H1 (cell line): ENCODE results near the gene KCNC3. TPM values are rescaled to one million over a fixed set of nuclear protein-coding genes. Genes with fewer than 3 reads are reported as not detected.

Source experiments
- CTCF ChIA-PET: fragments of 300-600 bp; sonication (Branson Sonifier 250); formaldehyde crosslinking; loops from one replicate; lab custom pipeline; 2021; ENCODE audit not compliant: partially characterized antibody; lab: Charles Lee
- POLR2A ChIA-PET: fragments of 300-600 bp; sonication (Branson Sonifier 250); formaldehyde crosslinking; loops from one replicate; lab custom pipeline; 2021; ENCODE audit warnings: inconsistent platforms; ENCODE audit not compliant: partially characterized antibody; lab: Charles Lee
- DNase-seq, 2 experiments: peaks; one replicate each; pipeline versions ENCODE4 v3.0.0 to v3.0.0-alpha.2; 2010 to 2022; ENCODE audit warnings: low spot score in 2 of 2, low read depth in 1 of 2, mixed read lengths in 1 of 2
- FAIRE-seq: peaks from 2 replicates; lab custom pipeline; 2011; peaks lifted over from hg19 to GRCh38; lab: Jason Lieb, UNC
- H2AFZ ChIP-seq: 2 replicates; pipeline ENCODE4 v1.8.1; 2012; ENCODE audit warnings: low read length, inconsistent platforms
- H2AK5ac ChIP-seq: 2 replicates; pipeline ENCODE4 v1.6.1; 2013; ENCODE audit warnings: low read depth, low read length
- H2BK120ac ChIP-seq: replicated peaks from 2 replicates; pipeline ENCODE3; 2013; ENCODE audit warnings: low read depth, low read length, inconsistent platforms
- H2BK12ac ChIP-seq: 2 replicates; pipeline ENCODE4 v1.6.1; 2013; ENCODE audit warnings: low read depth, low read length
- H2BK15ac ChIP-seq: 2 replicates; pipeline ENCODE4 v1.6.1; 2013; ENCODE audit warnings: low read length
- H2BK20ac ChIP-seq: 2 replicates; pipeline ENCODE4 v1.6.1; 2013; ENCODE audit warnings: low read length
- H2BK5ac ChIP-seq: 2 replicates; pipeline ENCODE4 v1.6.1; 2013; ENCODE audit warnings: low read depth, low read length
- H3K14ac ChIP-seq: 2 replicates; pipeline ENCODE4 v1.6.1; 2013; ENCODE audit warnings: inconsistent platforms; ENCODE audit not compliant: insufficient read length
- H3K18ac ChIP-seq: 2 replicates; pipeline ENCODE4 v1.6.1; 2013; ENCODE audit warnings: low read length; ENCODE audit errors: extremely low read depth
- H3K23ac ChIP-seq: 2 replicates; pipeline ENCODE4 v1.6.1; 2013; ENCODE audit warnings: inconsistent platforms; ENCODE audit not compliant: insufficient read length
- H3K23me2 ChIP-seq: 2 replicates; pipeline ENCODE4 v1.6.1; 2013; ENCODE audit warnings: low read depth, low read length
- H3K27ac ChIP-seq: 2 replicates; pipeline ENCODE4 v1.6.1; 2011; ENCODE audit warnings: low read depth, low read length, inconsistent platforms
- H3K27me3 ChIP-seq, 4 experiments: replicated peaks in 1 of 4; 1 replicate in 1 of 4; 2 replicates in 3 of 4; pipeline versions ENCODE4 v1.6.1 to v1.8.1; 2011 to 2013; ENCODE audit warnings: low read length in 3 of 4, mild to moderate bottlenecking in 3 of 4, inconsistent platforms in 2 of 4, mixed read lengths in 2 of 4, moderate library complexity in 1 of 4; ENCODE audit not compliant: control insufficient read depth in 3 of 4, insufficient read depth in 3 of 4; ENCODE audit errors: extremely low read depth in 1 of 4
- H3K36me3 ChIP-seq, 4 experiments: 2 replicates each; pipeline versions ENCODE4 v1.6.1 to v1.8.1; 2011 to 2013; ENCODE audit warnings: mild to moderate bottlenecking in 4 of 4, low read length in 3 of 4, moderate library complexity in 2 of 4, control low read depth in 1 of 4, inconsistent platforms in 1 of 4; ENCODE audit not compliant: insufficient read depth in 4 of 4, control insufficient read depth in 2 of 4
- H3K4ac ChIP-seq: replicated peaks from 2 replicates; pipeline ENCODE3; 2013; ENCODE audit warnings: low read length, low read depth, mixed read lengths, inconsistent platforms; ENCODE audit not compliant: insufficient read length
- H3K4me1 ChIP-seq, 4 experiments: replicated peaks in 1 of 4; 1 replicate in 1 of 4; 2 replicates in 3 of 4; pipeline versions ENCODE4 v1.6.1 to v1.8.1; 2011 to 2013; ENCODE audit warnings: low read length in 3 of 4, inconsistent platforms in 2 of 4, mixed read lengths in 1 of 4; ENCODE audit not compliant: insufficient read depth in 4 of 4, control insufficient read depth in 3 of 4
- H3K4me2 ChIP-seq, 2 experiments: 2 replicates each; pipeline versions ENCODE4 v1.6.1 to v1.8.1; 2011 to 2013; ENCODE audit warnings: low read depth in 2 of 2, low read length in 2 of 2, control low read depth in 1 of 2, inconsistent platforms in 1 of 2, mild to moderate bottlenecking in 1 of 2; ENCODE audit not compliant: insufficient read depth in 1 of 2
- H3K4me3 ChIP-seq, 4 experiments: fragments of 200-600, 300-600 bp in 1 of 4; sonication (generic), shearing (Covaris generic), sonication (Bioruptor Twin) in 1 of 4; 2 replicates each; pipeline versions ENCODE4 v1.5.1 to v1.8.1; 2011 to 2016; ENCODE audit warnings: low read length in 4 of 4, low read depth in 3 of 4, control low read depth in 2 of 4, inconsistent platforms in 2 of 4, mild to moderate bottlenecking in 2 of 4, mixed read lengths in 1 of 4, moderate library complexity in 1 of 4; ENCODE audit not compliant: insufficient read depth in 2 of 4; ENCODE audit errors: extremely low read depth in 1 of 4
- H3K56ac ChIP-seq: replicated peaks from 2 replicates; pipeline ENCODE3; 2013; ENCODE audit warnings: low read depth, mild to moderate bottlenecking, mixed read lengths, low read length, inconsistent platforms; ENCODE audit not compliant: insufficient read length
- H3K79me1 ChIP-seq: 2 replicates; pipeline ENCODE4 v1.6.1; 2013; ENCODE audit warnings: low read depth, low read length, control low read depth
- H3K79me2 ChIP-seq, 2 experiments: 2 replicates each; pipeline versions ENCODE4 v1.6.1 to v1.8.1; 2012 to 2013; ENCODE audit warnings: low read length in 2 of 2, mild to moderate bottlenecking in 2 of 2, inconsistent platforms in 1 of 2; ENCODE audit not compliant: insufficient read depth in 2 of 2, control insufficient read depth in 1 of 2
- H3K9ac ChIP-seq, 4 experiments: replicated peaks in 1 of 4; 1 replicate in 1 of 4; 2 replicates in 3 of 4; pipeline versions ENCODE4 v1.6.1 to v1.8.1; 2011 to 2013; ENCODE audit warnings: low read depth in 3 of 4, low read length in 3 of 4, control low read depth in 2 of 4, mild to moderate bottlenecking in 2 of 4, moderate library complexity in 2 of 4, inconsistent platforms in 1 of 4; ENCODE audit errors: extremely low read depth in 1 of 4
- H3K9me3 ChIP-seq, 2 experiments: 2 replicates each; pipeline versions ENCODE4 v1.6.1 to v1.8.1; 2012 to 2013; ENCODE audit warnings: mild to moderate bottlenecking in 2 of 2, moderate library complexity in 2 of 2, control low read depth in 1 of 2, inconsistent platforms in 1 of 2, low read depth in 1 of 2, low read length in 1 of 2, mixed read lengths in 1 of 2; ENCODE audit not compliant: insufficient read depth in 2 of 2
- H4K20me1 ChIP-seq, 2 experiments: replicated peaks in 1 of 2; 2 replicates each; pipeline versions ENCODE3 to v1.8.1; 2011 to 2013; ENCODE audit warnings: inconsistent platforms in 2 of 2, low read length in 2 of 2, mild to moderate bottlenecking in 1 of 2; ENCODE audit not compliant: insufficient read depth in 2 of 2, control insufficient read depth in 1 of 2
- H4K5ac ChIP-seq: 2 replicates; pipeline ENCODE4 v1.6.1; 2013; ENCODE audit warnings: low read length, low read depth, mixed read lengths, inconsistent platforms; ENCODE audit not compliant: insufficient read length
- H4K8ac ChIP-seq: 2 replicates; pipeline ENCODE4 v1.8.0; 2013; ENCODE audit warnings: mild to moderate bottlenecking, moderate library complexity, low read length, inconsistent platforms; ENCODE audit not compliant: insufficient read depth; ENCODE audit errors: extremely low read depth
- H4K91ac ChIP-seq: replicated peaks from 2 replicates; pipeline ENCODE3; 2013; ENCODE audit warnings: low read length, mixed read lengths, inconsistent platforms; ENCODE audit not compliant: insufficient read length
- BACH1 ChIP-seq: IDR thresholded peaks from 2 replicates; pipeline ENCODE4 v1.6.1; 2012; ENCODE audit warnings: low read length, improper control_type of control experiment
- CBX5 ChIP-seq: fragments of 300-800, 300-1000 bp; sonication (generic); IDR thresholded peaks from 2 replicates; pipeline ENCODE4 v1.7.1; 2016; ENCODE audit warnings: antibody characterized with exemption, low read length, low read depth
- MAFK ChIP-seq: IDR thresholded peaks from 2 replicates; pipeline ENCODE4 v1.6.1; 2012; ENCODE audit warnings: low read depth, mild to moderate bottlenecking, improper control_type of control experiment, low read length
- NRF1 ChIP-seq: IDR thresholded peaks from 2 replicates; pipeline ENCODE4 v1.6.1; 2011; ENCODE audit warnings: mild to moderate bottlenecking, low read depth, low read length, improper control_type of control experiment
- SIRT6 ChIP-seq: IDR thresholded peaks from one replicate; pipeline ENCODE4 v1.7.1; 2012; ENCODE audit warnings: low read length, inconsistent platforms
- WGBS, 2 experiments: shearing (Covaris generic) in 1 of 2; methylation state at CpG; one replicate each; pipeline versions ENCODE4 v1.1.6 to v1.1.7; 2013 to 2015; ENCODE audit warnings: low lambda C conversion rate in 2 of 2, mixed read lengths in 2 of 2, inconsistent platforms in 1 of 2, low coverage in 1 of 2, missing lambda C conversion rate in 1 of 2; ENCODE audit not compliant: insufficient replicate concordance in 2 of 2, insufficient coverage in 1 of 2, insufficient read length in 1 of 2; ENCODE audit errors: extremely low coverage in 1 of 2, missing lambda C conversion rate in 1 of 2; 5-methylcytosine and 5-hydroxymethylcytosine counted together
- polyA plus RNA-seq, 7 experiments: library from polyadenylated mRNA; depleted of rRNA in 3 of 7; stranded (reverse) in 5 of 7; unstranded in 2 of 7; fragments of >200 nt in 5 of 7; fragments of 200-250 nt in 2 of 7; gene quantifications; 1 replicate in 5 of 7; 2 replicates in 1 of 7; 4 replicates in 1 of 7; pipeline versions ENCODE4 v1.2.1 to v1.2.3, GENCODE V29; 2011 to 2013; ENCODE audit warnings: missing spikeins in 2 of 7, mixed read lengths in 2 of 7
- total RNA-seq: library from RNA; stranded (reverse); fragmentation: NEBNext Ultra II Directional; extraction: Animal tissue kit (Norgen Biotek cat#: 25700); gene quantifications from 2 replicates; pipeline ENCODE4 v1.2.1, GENCODE V29; 2021
- TF ChIP-seq, protein P1 (sequence below): IDR thresholded peaks from 2 replicates; pipeline ENCODE4 v1.6.1; 2012; ENCODE audit warnings: low read length, inconsistent platforms

Gene KCNC3
- total and polyA plus RNA-seq, 2 of the 8 experiments (the other 6 are each of a cell fraction or from before 2014, with no cell fraction given), result 3.9 to 7.2 TPM

DNA sequence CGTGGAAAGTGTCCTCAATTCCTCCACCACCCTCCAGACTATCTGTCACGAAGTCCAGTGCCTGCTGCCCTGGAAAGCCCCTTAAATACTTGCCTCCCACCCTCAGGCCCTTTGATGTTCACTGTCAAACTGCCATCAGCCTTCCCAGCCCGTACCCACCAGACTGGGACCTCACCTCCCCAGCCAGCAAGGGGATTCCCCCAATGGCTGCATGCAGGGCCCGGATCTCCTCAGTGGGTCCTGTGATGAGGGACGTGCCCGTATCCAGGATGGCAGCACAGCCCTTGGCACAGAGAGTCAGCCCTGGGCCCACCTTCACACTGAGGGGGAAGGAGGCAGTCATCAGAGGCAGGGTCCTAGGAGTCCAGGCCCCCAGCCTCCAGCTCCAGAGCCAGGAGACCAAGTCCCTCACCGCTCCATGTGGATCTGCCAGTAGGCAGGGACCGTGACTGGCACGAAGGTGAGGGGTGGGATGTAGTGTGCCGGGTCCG lies 30.2 kb upstream of the KCNC3 start:
- ChIA-PET POLR2A (no interaction called here), CTCF (interaction anchor here (0.9 to 1.3 kb wide), 3 partner anchors 10 to 127 kb away, joined by 3 to 5 read pairs (median 4); no protein-coding TSS in a partner anchor)
- FAIRE-seq (no peak), DNase-seq (no peak)
- H2AFZ ChIP-seq, result no peak overlapping the region
- no peak overlapping the region for H2BK12ac ChIP-seq
- no peak overlapping the region for H3K18ac ChIP-seq
- no peak overlapping the region for H3K56ac ChIP-seq
- no peak overlapping the region for H3K23ac ChIP-seq
- H3K9ac ChIP-seq, result no peak overlapping the region
- no peaks in the 10 kb centered on the region for H3K36me3 ChIP-seq
- H3K27me3 ChIP-seq, result peaks cover 0 to 4% (median 0%) of the 10 kb centered on the region in 4 experiments; a peak in 2 of 7 replicates
- no peaks in the 10 kb centered on the region for H4K20me1 ChIP-seq
- WGBS, 2 experiments, result 93% methylated on average over 11 of the region's 11 CpGs; no CpG with 5 or more reads in 1 of the 2 experiments
- no peak overlapping the region for H4K5ac ChIP-seq
- H3K4ac ChIP-seq, result no peak overlapping the region
- H3K4me1 ChIP-seq, result peaks cover 0 to 2% (median 0%) of the 10 kb centered on the region in 4 experiments; a peak in 2 of 7 replicates
- no peaks in the 10 kb centered on the region for H3K9me3 ChIP-seq
- H2BK120ac ChIP-seq, result no peak overlapping the region
- H4K91ac ChIP-seq, result no peak overlapping the region
- no peaks in the 10 kb centered on the region for H3K79me2 ChIP-seq
- H4K8ac ChIP-seq, result no peak overlapping the region
- no peak overlapping the region for H3K14ac ChIP-seq
- H3K27ac ChIP-seq, result no peak overlapping the region
- H2BK15ac ChIP-seq, result no peak overlapping the region
- H3K4me2 ChIP-seq, result no peak overlapping the region
- no peaks in the 10 kb centered on the region for H3K79me1 ChIP-seq
- no peaks in the 10 kb centered on the region for H3K23me2 ChIP-seq
- no peak overlapping the region for H3K4me3 ChIP-seq
- no peak overlapping the region for H2BK20ac ChIP-seq
- no peak overlapping the region for H2AK5ac ChIP-seq
- no peak overlapping the region for H2BK5ac ChIP-seq
- TF ChIP-seq MAFK (no peak), CBX5 (no peak), NRF1 (no peak), BACH1 (no peak), SIRT6 (no peak)
- TF ChIP-seq, protein P1, sequence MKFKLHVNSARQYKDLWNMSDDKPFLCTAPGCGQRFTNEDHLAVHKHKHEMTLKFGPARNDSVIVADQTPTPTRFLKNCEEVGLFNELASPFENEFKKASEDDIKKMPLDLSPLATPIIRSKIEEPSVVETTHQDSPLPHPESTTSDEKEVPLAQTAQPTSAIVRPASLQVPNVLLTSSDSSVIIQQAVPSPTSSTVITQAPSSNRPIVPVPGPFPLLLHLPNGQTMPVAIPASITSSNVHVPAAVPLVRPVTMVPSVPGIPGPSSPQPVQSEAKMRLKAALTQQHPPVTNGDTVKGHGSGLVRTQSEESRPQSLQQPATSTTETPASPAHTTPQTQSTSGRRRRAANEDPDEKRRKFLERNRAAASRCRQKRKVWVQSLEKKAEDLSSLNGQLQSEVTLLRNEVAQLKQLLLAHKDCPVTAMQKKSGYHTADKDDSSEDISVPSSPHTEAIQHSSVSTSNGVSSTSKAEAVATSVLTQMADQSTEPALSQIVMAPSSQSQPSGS, result no peak
